ENCODE measurements around the gene CACNG4.

DNA sequence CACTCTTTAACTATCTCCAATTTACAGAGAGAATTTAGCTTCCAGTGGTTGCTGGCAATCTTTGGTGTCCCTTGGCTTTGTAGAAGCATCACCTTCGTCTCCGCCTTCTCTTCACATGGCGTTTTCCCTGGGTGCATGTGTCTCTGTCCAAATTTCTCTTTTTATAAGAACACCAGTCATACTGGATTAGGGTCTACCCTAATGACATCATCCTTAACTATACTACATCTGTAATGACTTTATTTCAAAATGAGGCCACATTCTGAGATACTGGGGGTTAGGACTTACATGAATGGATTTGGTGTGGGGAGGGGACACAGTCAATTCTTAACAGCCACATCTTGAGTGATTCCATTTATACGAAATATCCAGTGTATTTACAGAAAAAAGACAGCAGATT is 22.2 kb downstream of the CACNG4 start:
- TF ChIP-seq, protein P1, sequence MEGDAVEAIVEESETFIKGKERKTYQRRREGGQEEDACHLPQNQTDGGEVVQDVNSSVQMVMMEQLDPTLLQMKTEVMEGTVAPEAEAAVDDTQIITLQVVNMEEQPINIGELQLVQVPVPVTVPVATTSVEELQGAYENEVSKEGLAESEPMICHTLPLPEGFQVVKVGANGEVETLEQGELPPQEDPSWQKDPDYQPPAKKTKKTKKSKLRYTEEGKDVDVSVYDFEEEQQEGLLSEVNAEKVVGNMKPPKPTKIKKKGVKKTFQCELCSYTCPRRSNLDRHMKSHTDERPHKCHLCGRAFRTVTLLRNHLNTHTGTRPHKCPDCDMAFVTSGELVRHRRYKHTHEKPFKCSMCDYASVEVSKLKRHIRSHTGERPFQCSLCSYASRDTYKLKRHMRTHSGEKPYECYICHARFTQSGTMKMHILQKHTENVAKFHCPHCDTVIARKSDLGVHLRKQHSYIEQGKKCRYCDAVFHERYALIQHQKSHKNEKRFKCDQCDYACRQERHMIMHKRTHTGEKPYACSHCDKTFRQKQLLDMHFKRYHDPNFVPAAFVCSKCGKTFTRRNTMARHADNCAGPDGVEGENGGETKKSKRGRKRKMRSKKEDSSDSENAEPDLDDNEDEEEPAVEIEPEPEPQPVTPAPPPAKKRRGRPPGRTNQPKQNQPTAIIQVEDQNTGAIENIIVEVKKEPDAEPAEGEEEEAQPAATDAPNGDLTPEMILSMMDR (IDR thresholded peaks at IDR 0.05) = no peak
- no peak for TF ChIP-seq POLR2AphosphoS5 (IDR thresholded peaks at IDR 0.05; ENCODE audit: low read depth, low read length)
- no peak for TF ChIP-seq TCF7L2 (IDR thresholded peaks at IDR 0.05; ENCODE audit: low read depth, low read length)
- TF ChIP-seq, protein P2, sequence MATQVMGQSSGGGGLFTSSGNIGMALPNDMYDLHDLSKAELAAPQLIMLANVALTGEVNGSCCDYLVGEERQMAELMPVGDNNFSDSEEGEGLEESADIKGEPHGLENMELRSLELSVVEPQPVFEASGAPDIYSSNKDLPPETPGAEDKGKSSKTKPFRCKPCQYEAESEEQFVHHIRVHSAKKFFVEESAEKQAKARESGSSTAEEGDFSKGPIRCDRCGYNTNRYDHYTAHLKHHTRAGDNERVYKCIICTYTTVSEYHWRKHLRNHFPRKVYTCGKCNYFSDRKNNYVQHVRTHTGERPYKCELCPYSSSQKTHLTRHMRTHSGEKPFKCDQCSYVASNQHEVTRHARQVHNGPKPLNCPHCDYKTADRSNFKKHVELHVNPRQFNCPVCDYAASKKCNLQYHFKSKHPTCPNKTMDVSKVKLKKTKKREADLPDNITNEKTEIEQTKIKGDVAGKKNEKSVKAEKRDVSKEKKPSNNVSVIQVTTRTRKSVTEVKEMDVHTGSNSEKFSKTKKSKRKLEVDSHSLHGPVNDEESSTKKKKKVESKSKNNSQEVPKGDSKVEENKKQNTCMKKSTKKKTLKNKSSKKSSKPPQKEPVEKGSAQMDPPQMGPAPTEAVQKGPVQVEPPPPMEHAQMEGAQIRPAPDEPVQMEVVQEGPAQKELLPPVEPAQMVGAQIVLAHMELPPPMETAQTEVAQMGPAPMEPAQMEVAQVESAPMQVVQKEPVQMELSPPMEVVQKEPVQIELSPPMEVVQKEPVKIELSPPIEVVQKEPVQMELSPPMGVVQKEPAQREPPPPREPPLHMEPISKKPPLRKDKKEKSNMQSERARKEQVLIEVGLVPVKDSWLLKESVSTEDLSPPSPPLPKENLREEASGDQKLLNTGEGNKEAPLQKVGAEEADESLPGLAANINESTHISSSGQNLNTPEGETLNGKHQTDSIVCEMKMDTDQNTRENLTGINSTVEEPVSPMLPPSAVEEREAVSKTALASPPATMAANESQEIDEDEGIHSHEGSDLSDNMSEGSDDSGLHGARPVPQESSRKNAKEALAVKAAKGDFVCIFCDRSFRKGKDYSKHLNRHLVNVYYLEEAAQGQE (IDR thresholded peaks at IDR 0.05; ENCODE audit: insufficient read depth in 1 of 2, low read depth in 2 of 2, low read length in 1 of 2) = no peak

Measured in Panc1 (cell line).